Natural killer cell (primary cell): Measurements from ENCODE around the gene CGB3. TPM values are rescaled to one million over a fixed set of nuclear protein-coding genes. Genes with fewer than 3 reads are reported as not detected.

Experiments
- ATAC-seq, 3 donors: fragments of 150-1000 bp in 2 of 3; fragments of 200-7000 bp in 1 of 3; cut with Tn5 transposase; 1 replicate in 1 of 3; 2 replicates in 2 of 3; pipeline ENCODE4 v1.10.0; 2021; ENCODE audit warnings: mild to moderate bottlenecking in 2 of 3, moderate library complexity in 2 of 3
- DNase-seq, 2 donors: peaks; one replicate each; pipeline versions ENCODE4 v3.0.0 to v3.0.0-alpha.2; 2013 to 2021; ENCODE audit warnings: mixed read lengths in 1 of 2
- H3K27ac ChIP-seq: one replicate; pipeline ENCODE4 v1.5.1; 2013; ENCODE audit warnings: mild to moderate bottlenecking, low read length
- H3K27me3 ChIP-seq: one replicate; pipeline ENCODE4 v1.6.1; 2013; ENCODE audit warnings: low read length; ENCODE audit not compliant: control insufficient read depth, insufficient read depth
- H3K36me3 ChIP-seq: one replicate; pipeline ENCODE4 v1.6.1; 2013; ENCODE audit warnings: low read length; ENCODE audit not compliant: control insufficient read depth, insufficient read depth
- H3K4me1 ChIP-seq: one replicate; pipeline ENCODE4 v1.6.1; 2013; ENCODE audit warnings: low read length; ENCODE audit not compliant: control insufficient read depth, insufficient read depth
- H3K4me3 ChIP-seq: one replicate; pipeline ENCODE4 v1.5.1; 2013; ENCODE audit warnings: low read length
- H3K9me3 ChIP-seq: one replicate; pipeline ENCODE4 v1.6.1; 2013; ENCODE audit warnings: low read length; ENCODE audit not compliant: control insufficient read depth, insufficient read depth
- H3K27ac Mint-ChIP-seq, 2 donors: one replicate each; pipeline ENCODE4 v1.8.0; 2022; ENCODE audit warnings: mild to moderate bottlenecking in 2 of 2, mixed read lengths in 2 of 2, moderate library complexity in 1 of 2
- H3K27me3 Mint-ChIP-seq, 2 donors: one replicate each; pipeline ENCODE4 v1.8.0; 2022; ENCODE audit warnings: low read depth in 2 of 2, mixed read lengths in 2 of 2
- H3K36me3 Mint-ChIP-seq: one replicate; pipeline ENCODE4 v1.8.0; 2022; ENCODE audit warnings: mixed read lengths
- H3K4me1 Mint-ChIP-seq, 2 donors: one replicate each; pipeline ENCODE4 v1.8.0; 2022; ENCODE audit warnings: mixed read lengths in 2 of 2
- H3K4me3 Mint-ChIP-seq: one replicate; pipeline ENCODE4 v1.8.0; 2022; ENCODE audit warnings: mild to moderate bottlenecking, moderate library complexity, mixed read lengths
- H3K9me3 Mint-ChIP-seq, 2 donors: one replicate each; pipeline ENCODE4 v1.8.0; 2022; ENCODE audit warnings: mixed read lengths in 2 of 2
- CTCF ChIP-seq: fragments of 200-600 bp; IDR thresholded peaks from one replicate; pipeline ENCODE4 v1.8.0; 2022; ENCODE audit warnings: antibody characterized with exemption
- WGBS: methylation state at CpG from one replicate; pipeline ENCODE4 v1.1.7; 2013; ENCODE audit warnings: missing lambda C conversion rate; ENCODE audit not compliant: insufficient coverage; 5-methylcytosine and 5-hydroxymethylcytosine counted together
- intact Hi-C: fragments of 100-400 bp; cut with micrococcal nuclease; formaldehyde crosslinking; loops from one replicate; pipeline ENCODE4 v1.14.2; 2022
- total RNA-seq, 4 donors: library from RNA; stranded (reverse); fragments of 120-200 nt in 1 of 4; gene quantifications; one replicate each; pipeline versions ENCODE4 v1.2.3 to v1.2.4, GENCODE V29; 2013 to 2022

CGB3 gene
- total RNA-seq, 3 donors from 2014 or later (not counting 1 experiment from before 2014, with no cell fraction given) = not detected

GRCh38 chr19:49067554-49067953, 43.4 kb upstream of the CGB3 start:
- Histone ChIP-seq H3K4me3 (no peak overlapping the region), H3K9me3 (no peaks in the 10 kb centered on the region), H3K27me3 (peaks cover 11% of the 10 kb centered on the region), H3K27ac (no peak overlapping the region), H3K4me1 (no peaks in the 10 kb centered on the region), H3K36me3 (no peaks in the 10 kb centered on the region)
- no peak overlapping the region for H3K4me3 Mint-ChIP-seq
- 68% methylated on average over 3 of the region's 3 CpGs for WGBS
- TF ChIP-seq CTCF = no peak
- peaks cover 51 to 53% of the 10 kb centered on the region in 2 donors for H3K27me3 Mint-ChIP-seq
- no peak overlapping the region for H3K27ac Mint-ChIP-seq
- intact Hi-C loops = no loop called here
- H3K9me3 Mint-ChIP-seq = no peaks in the 10 kb centered on the region
- no peak for DNase-seq
- H3K36me3 Mint-ChIP-seq = no peaks in the 10 kb centered on the region
- H3K4me1 Mint-ChIP-seq = peaks cover under 1% of the 10 kb centered on the region in 2 donors
- ATAC-seq = no peak

- Histone ChIP-seq H3K4me3 (no peak overlapping the region), H3K27ac (no peak overlapping the region), H3K9me3 (no peaks in the 10 kb centered on the region), H3K4me1 (no peaks in the 10 kb centered on the region), H3K36me3 (no peaks in the 10 kb centered on the region), H3K27me3 (peaks cover 11% of the 10 kb centered on the region)
- intact Hi-C loops = no loop called here
- Mint-ChIP-seq H3K4me1 (no peaks in the 10 kb centered on the region), H3K9me3 (no peaks in the 10 kb centered on the region), H3K4me3 (no peak overlapping the region), H3K27me3 (peaks cover 47 to 53% of the 10 kb centered on the region in 2 donors), H3K36me3 (no peaks in the 10 kb centered on the region), H3K27ac (no peak overlapping the region)
- TF ChIP-seq CTCF = no peak
- DNase-seq (no peak), ATAC-seq (no peak)
- 63% methylated on average over 8 of the region's 13 CpGs for WGBS
These were observed 41.9 kb upstream of the CGB3 start for GRCh38 chr19:49065905-49066512.

- Histone ChIP-seq H3K27ac (no peak within 1 kb of the TSS), H3K27me3 (peaks cover 8% of the 10 kb centered on the region), H3K4me1 (no peaks in the 10 kb centered on the region), H3K36me3 (no peaks in the 10 kb centered on the region), H3K4me3 (no peak within 1 kb of the TSS), H3K9me3 (no peaks in the 10 kb centered on the region)
- ATAC-seq (peak in 1 of 3 donors; percentile 26), DNase-seq (no peak)
- H3K9me3 Mint-ChIP-seq = no peaks in the 10 kb centered on the region
- TF ChIP-seq CTCF = no peak
- WGBS = 6% methylated on average over 52 of the region's 53 CpGs
- H3K4me1 Mint-ChIP-seq = no peaks in the 10 kb centered on the region
- H3K27ac Mint-ChIP-seq = no peak within 1 kb of the TSS
- H3K27me3 Mint-ChIP-seq = peaks cover 46 to 51% of the 10 kb centered on the region in 2 donors
- intact Hi-C loops = no loop called here
- no peak within 1 kb of the TSS for H3K4me3 Mint-ChIP-seq
- H3K36me3 Mint-ChIP-seq = no peaks in the 10 kb centered on the region
These were observed 40.9 kb upstream of the CGB3 start, which contains the start of gene NTF4 for GRCh38 chr19:49064768-49065611. TSS of gene NTF4 (minus strand) at chr19:49064818. CDS start at chr19:49061997, 2,821 bp downstream.
